BLaER1 treated with 17β-estradiol and CSF1 and Interleukin-3, amounts not matched to agents 10 nM and 100 nM (cell line): Measurements from ENCODE around the gene BRSK2.

Source experiments
- H3K27ac ChIP-seq, 11 experiments: shearing (Covaris generic); formaldehyde crosslinking; 2 replicates each; pipeline ENCODE4 v1.8.1; 2022
- H3K27me3 ChIP-seq, 11 experiments: shearing (Covaris generic); formaldehyde crosslinking; 2 replicates each; pipeline ENCODE4 v1.8.1; 2022
- H3K36me3 ChIP-seq, 11 experiments: shearing (Covaris generic); formaldehyde crosslinking; 2 replicates each; pipeline ENCODE4 v1.8.1; 2022
- H3K4me1 ChIP-seq, 10 experiments: shearing (Covaris generic); formaldehyde crosslinking; 2 replicates each; pipeline ENCODE4 v1.8.1; 2022
- H3K4me2 ChIP-seq, 11 experiments: shearing (Covaris generic); formaldehyde crosslinking; 2 replicates each; pipeline ENCODE4 v1.8.1; 2022
- H3K4me3 ChIP-seq, 10 experiments: shearing (Covaris generic); formaldehyde crosslinking; 2 replicates each; pipeline ENCODE4 v1.8.1; 2022
- H3K9ac ChIP-seq, 11 experiments: shearing (Covaris generic); formaldehyde crosslinking; 2 replicates each; pipeline ENCODE4 v1.8.1; 2022
- H3K9me3 ChIP-seq, 11 experiments: shearing (Covaris generic); formaldehyde crosslinking; replicated peaks in 1 of 11; 2 replicates each; pipeline ENCODE4 v1.8.1; 2022
- H4K20me1 ChIP-seq, 11 experiments: shearing (Covaris generic); formaldehyde crosslinking; 2 replicates each; pipeline ENCODE4 v1.8.1; 2022
- Cebpa-rat ChIP-seq, 11 experiments: shearing (Covaris generic); IDR thresholded peaks; 2 replicates each; pipeline ENCODE4 v1.8.1; 2022

BRSK2 gene

GRCh38 chr11:1437500-1437899 is 47.8 kb downstream of the BRSK2 start:
- Histone ChIP-seq H3K4me1 (peaks cover 0 to 46% (median 21%) of the 10 kb centered on the region in 10 experiments; a peak in 16 of 20 replicates), H3K9ac (peak overlapping the region in 1 of 11 experiments; percentile 18; a peak in 1 of 22 replicates), H3K9me3 (no peaks in the 10 kb centered on the region), H3K4me2 (peak overlapping the region in 1 of 11 experiments; percentile 21; a peak in 2 of 22 replicates), H3K27me3 (peaks cover 0 to 12% (median 7%) of the 10 kb centered on the region in 11 experiments; a peak in 8 of 22 replicates), H3K27ac (no peak overlapping the region), H4K20me1 (peaks cover 0 to 46% (median 0%) of the 10 kb centered on the region in 11 experiments; a peak in 8 of 22 replicates), H3K36me3 (no peaks in the 10 kb centered on the region), H3K4me3 (no peak overlapping the region)
- TF ChIP-seq Cebpa-rat (IDR thresholded peaks at IDR 0.05): no peak

GRCh38 chr11:1438261-1438966 is 48.7 kb downstream of the BRSK2 start:
- no peaks in the 10 kb centered on the region for H3K36me3 ChIP-seq
- H3K27me3 ChIP-seq: peaks cover 0 to 7% (median 2%) of the 10 kb centered on the region in 11 experiments; a peak in 8 of 22 replicates
- no peak for TF ChIP-seq Cebpa-rat (IDR thresholded peaks at IDR 0.05)
- H3K9ac ChIP-seq: no peak overlapping the region
- no peak overlapping the region for H3K4me3 ChIP-seq
- no peak overlapping the region for H3K4me2 ChIP-seq
- H3K9me3 ChIP-seq: no peaks in the 10 kb centered on the region
- H3K4me1 ChIP-seq: peaks cover 0 to 46% (median 21%) of the 10 kb centered on the region in 10 experiments; a peak in 16 of 20 replicates
- H3K27ac ChIP-seq: no peak overlapping the region
- peaks cover 0 to 52% (median 0%) of the 10 kb centered on the region in 11 experiments; a peak in 8 of 22 replicates for H4K20me1 ChIP-seq

DNA sequence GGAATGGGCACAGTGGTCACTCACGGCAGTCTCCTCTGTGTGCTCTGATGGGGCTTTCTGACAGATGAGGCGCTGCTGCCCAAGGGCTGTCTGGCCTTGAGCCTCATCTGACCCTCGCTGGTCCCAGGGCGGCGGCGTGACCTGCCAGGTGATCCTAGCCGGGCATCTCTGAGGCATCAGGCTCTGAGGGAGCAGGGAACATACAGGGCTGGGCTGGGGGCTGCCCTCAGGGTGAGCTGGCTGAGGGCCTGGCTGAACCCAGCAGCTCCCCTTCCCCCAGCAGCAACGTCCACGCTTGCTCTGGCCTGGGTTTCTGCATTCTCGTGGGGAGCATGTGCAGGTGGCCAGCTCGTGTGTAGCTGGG is 49.2 kb downstream of the BRSK2 start:
- Histone ChIP-seq H3K4me2 (no peak overlapping the region), H3K36me3 (no peaks in the 10 kb centered on the region), H4K20me1 (peaks cover 0 to 50% (median 0%) of the 10 kb centered on the region in 11 experiments; a peak in 8 of 22 replicates), H3K27me3 (peaks cover 0 to 2% (median 0%) of the 10 kb centered on the region in 11 experiments; a peak in 2 of 22 replicates), H3K27ac (no peak overlapping the region), H3K4me3 (no peak overlapping the region), H3K4me1 (peaks cover 0 to 46% (median 21%) of the 10 kb centered on the region in 10 experiments; a peak in 16 of 20 replicates), H3K9me3 (no peaks in the 10 kb centered on the region), H3K9ac (no peak overlapping the region)
- TF ChIP-seq Cebpa-rat (IDR thresholded peaks at IDR 0.05): no peak

DNA sequence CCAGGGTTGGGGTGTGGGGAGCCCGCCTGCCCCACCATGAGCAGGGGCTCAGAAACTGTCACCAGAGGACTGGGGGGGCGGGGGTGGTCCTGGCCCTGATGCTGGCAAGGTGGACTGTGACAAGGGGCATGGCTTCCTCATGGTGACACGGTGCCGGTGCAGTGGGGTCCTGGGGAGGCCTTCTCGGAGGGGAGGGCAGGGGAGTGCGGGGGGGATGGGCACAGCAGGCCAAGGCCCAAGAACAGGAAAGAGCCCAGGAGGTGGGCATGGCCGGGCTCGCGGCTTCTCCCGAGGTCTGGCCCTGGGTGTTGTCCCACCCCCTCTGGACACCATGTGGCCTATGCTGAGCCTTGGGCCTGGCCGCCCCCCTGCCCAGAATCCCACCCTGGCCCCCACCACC is 49.6 kb downstream of the BRSK2 start:
- no peak for TF ChIP-seq Cebpa-rat (IDR thresholded peaks at IDR 0.05)
- no peak overlapping the region for H3K27ac ChIP-seq

GRCh38 chr11:1440066-1440465 is 50.3 kb downstream of the BRSK2 start:
- H3K4me3 ChIP-seq: no peak overlapping the region
- no peaks in the 10 kb centered on the region for H3K9me3 ChIP-seq
- H4K20me1 ChIP-seq: peaks cover 0 to 51% (median 0%) of the 10 kb centered on the region in 11 experiments; a peak in 7 of 22 replicates
- H3K4me1 ChIP-seq: peaks cover 0 to 46% (median 21%) of the 10 kb centered on the region in 10 experiments; a peak in 16 of 20 replicates
- no peaks in the 10 kb centered on the region for H3K36me3 ChIP-seq
- 0 out of 22 replicates have a peak overlapping the region, but pooled peaks of 1 of the 11 experiments have one; percentile 28 for H3K9ac ChIP-seq
- H3K4me2 ChIP-seq: peak overlapping the region in 7 of 11 experiments; percentile 32 to 62 (median 51); a peak in 11 of 22 replicates
- no peak overlapping the region for H3K27ac ChIP-seq
- H3K27me3 ChIP-seq: no peaks in the 10 kb centered on the region
- no peak for TF ChIP-seq Cebpa-rat (IDR thresholded peaks at IDR 0.05)

More for the DNA sequence above, 49.6 kb downstream of the BRSK2 start:
- peak overlapping the region in 1 of 11 experiments; percentile 56; a peak in 1 of 22 replicates for H3K4me2 ChIP-seq
- H4K20me1 ChIP-seq: peaks cover 0 to 50% (median 0%) of the 10 kb centered on the region in 11 experiments; a peak in 7 of 22 replicates
- H3K4me3 ChIP-seq: no peak overlapping the region
- no peaks in the 10 kb centered on the region for H3K27me3 ChIP-seq
- no peaks in the 10 kb centered on the region for H3K36me3 ChIP-seq
- H3K9me3 ChIP-seq: no peaks in the 10 kb centered on the region
- H3K9ac ChIP-seq: no peak overlapping the region
- peaks cover 0 to 46% (median 21%) of the 10 kb centered on the region in 10 experiments; a peak in 16 of 20 replicates for H3K4me1 ChIP-seq

- Histone ChIP-seq H4K20me1 (peaks cover 0 to 55% (median 0%) of the 10 kb centered on the region in 11 experiments; a peak in 7 of 22 replicates), H3K4me3 (no peak overlapping the region), H3K4me1 (peaks cover 0 to 46% (median 21%) of the 10 kb centered on the region in 10 experiments; a peak in 16 of 20 replicates), H3K27ac (no peak overlapping the region), H3K27me3 (no peaks in the 10 kb centered on the region), H3K4me2 (peak overlapping the region in 6 of 11 experiments; percentile 32 to 62 (median 52); a peak in 6 of 22 replicates), H3K9ac (no peak overlapping the region), H3K36me3 (no peaks in the 10 kb centered on the region), H3K9me3 (no peaks in the 10 kb centered on the region)
- TF ChIP-seq Cebpa-rat (IDR thresholded peaks at IDR 0.05): no peak
Observed at GRCh38 chr11:1440496-1440895, 50.8 kb downstream of the BRSK2 start.

DNA sequence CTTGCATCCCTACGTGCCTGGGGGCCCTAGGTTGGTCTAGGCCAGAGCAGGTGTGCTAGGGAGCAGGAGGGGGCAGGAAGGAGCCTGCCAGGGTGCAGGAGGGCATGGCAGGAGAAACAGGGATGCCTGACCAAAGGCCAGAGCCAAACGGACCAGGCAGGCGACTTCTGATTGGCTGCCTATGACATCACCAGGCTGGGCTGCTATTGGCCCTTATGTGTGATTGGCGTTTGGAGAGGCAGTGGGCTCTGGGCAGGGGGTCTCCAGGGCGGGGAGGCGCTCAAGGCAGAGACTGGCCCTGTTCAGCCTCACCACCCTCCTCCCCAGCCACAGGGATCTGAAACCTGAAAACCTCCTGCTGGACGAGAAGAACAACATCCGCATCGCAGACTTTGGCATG is 52.4 kb downstream of the BRSK2 start:
- peaks cover 0 to 38% (median 15%) of the 10 kb centered on the region in 10 experiments; a peak in 10 of 20 replicates for H3K4me1 ChIP-seq
- no peak overlapping the region for H3K27ac ChIP-seq
- H3K9me3 ChIP-seq: no peaks in the 10 kb centered on the region
- H3K4me2 ChIP-seq: no peak overlapping the region; a peak in 1 of 22 replicates
- no peaks in the 10 kb centered on the region for H3K36me3 ChIP-seq
- H3K9ac ChIP-seq: no peak overlapping the region
- no peaks in the 10 kb centered on the region for H3K27me3 ChIP-seq
- H3K4me3 ChIP-seq: no peak overlapping the region
- H4K20me1 ChIP-seq: peaks cover 0 to 47% (median 0%) of the 10 kb centered on the region in 11 experiments; a peak in 6 of 22 replicates
- no peak for TF ChIP-seq Cebpa-rat (IDR thresholded peaks at IDR 0.05)

DNA sequence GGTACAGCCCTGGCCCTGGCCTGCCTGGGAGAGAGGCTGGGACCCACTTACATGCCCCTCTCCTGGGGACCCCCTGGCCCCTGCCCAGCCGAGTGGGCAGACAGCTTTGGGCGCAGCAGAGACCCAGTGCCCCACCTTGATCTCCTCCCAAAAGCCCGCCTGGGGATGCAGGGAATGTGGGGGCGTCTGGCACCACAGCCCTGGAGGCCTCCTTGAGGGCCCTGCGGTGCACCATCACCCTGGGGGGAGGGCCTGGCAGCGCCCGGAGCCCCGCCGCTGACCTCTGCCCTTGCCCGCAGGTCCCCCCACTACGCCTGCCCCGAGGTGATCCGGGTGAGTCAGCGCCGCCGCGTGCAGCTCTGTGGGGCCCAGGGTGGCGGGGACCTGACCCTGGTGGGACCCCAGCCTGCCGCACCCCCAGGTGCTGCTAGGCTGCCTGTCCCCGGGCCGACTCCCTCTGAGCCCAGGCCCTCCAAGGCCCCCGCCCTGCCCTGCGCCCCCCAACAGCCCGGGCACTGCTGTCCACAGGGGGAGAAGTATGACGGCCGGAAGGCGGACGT is 53.2 kb downstream of the BRSK2 start:
- Histone ChIP-seq H3K9me3 (no peaks in the 10 kb centered on the region), H3K9ac (no peak overlapping the region), H3K27ac (no peak overlapping the region), H3K4me1 (peaks cover 0 to 36% (median 14%) of the 10 kb centered on the region in 10 experiments; a peak in 18 of 20 replicates), H3K4me2 (no peak overlapping the region), H3K4me3 (no peak overlapping the region), H4K20me1 (peaks cover 0 to 43% (median 0%) of the 10 kb centered on the region in 11 experiments; a peak in 5 of 22 replicates), H3K36me3 (no peaks in the 10 kb centered on the region), H3K27me3 (no peaks in the 10 kb centered on the region)
- no peak for TF ChIP-seq Cebpa-rat (IDR thresholded peaks at IDR 0.05)

- no peaks in the 10 kb centered on the region for H3K9me3 ChIP-seq
- no peak for TF ChIP-seq Cebpa-rat (IDR thresholded peaks at IDR 0.05)
- peaks cover 5 to 45% (median 23%) of the 10 kb centered on the region in 10 experiments for H3K4me1 ChIP-seq
- no peaks in the 10 kb centered on the region for H3K27me3 ChIP-seq
- no peak overlapping the region for H3K4me3 ChIP-seq
- H3K4me2 ChIP-seq: no peak overlapping the region
- no peaks in the 10 kb centered on the region for H3K36me3 ChIP-seq
- peaks cover 0 to 45% (median 0%) of the 10 kb centered on the region in 11 experiments; a peak in 6 of 22 replicates for H4K20me1 ChIP-seq
- no peak overlapping the region for H3K27ac ChIP-seq
- no peak overlapping the region for H3K9ac ChIP-seq
Observed at GRCh38 chr11:1443737-1444136, 54.0 kb downstream of the BRSK2 start.
